ENCODE measurements around the gene MAT2B. TPM values are rescaled to one million over a fixed set of nuclear protein-coding genes. Genes with fewer than 3 reads are reported as not detected.
"Not testable (repeated sequence)": the region's sequence is repeated elsewhere in the genome, so short reads cannot be mapped to it uniquely, and the experiment has no call there.

The MAT2B gene
- total and polyA plus RNA-seq, 2 of the 8 experiments (the other 6 are each of a cell fraction or from before 2014, with no cell fraction given), result 33.9 to 65.2 TPM

GRCh38 chr5:163535290-163535689 is 29.9 kb downstream of the MAT2B start (continued):
- no peak for TF ChIP-seq CTCF (IDR thresholded peaks at IDR 0.05; ENCODE audit: control extremely low read depth in 1 of 3, insufficient read depth in 1 of 3, low read depth in 1 of 3, low read length in 3 of 3)

- not testable (repeated sequence) for DNase-seq (ENCODE audit: low read depth in 1 of 2, low spot score in 2 of 2)
Observed at GRCh38 chr5:163536442-163536841, 31.0 kb downstream of the MAT2B start.

More at GRCh38 chr5:163536442-163536841, 31.0 kb downstream of the MAT2B start:
- CTCF ChIA-PET (ENCODE audit: partially characterized antibody), result interaction anchor here (0.9 to 1.7 kb wide), 3 partner anchors 11 to 44 kb away, joined by 3 to 9 read pairs (median 3); no protein-coding TSS in a partner anchor
- H2BK15ac ChIP-seq (ENCODE audit: low read length); H3K79me2 ChIP-seq (ENCODE audit: control insufficient read depth in 1 of 2, insufficient read depth in 2 of 2, low read length in 2 of 2); H3K14ac ChIP-seq (ENCODE audit: insufficient read length); H2BK12ac ChIP-seq (ENCODE audit: low read depth, low read length); H4K5ac ChIP-seq (ENCODE audit: insufficient read length, low read depth, low read length); H3K27ac ChIP-seq (ENCODE audit: low read depth, low read length); H4K8ac ChIP-seq (ENCODE audit: extremely low read depth, insufficient read depth, low read length); H4K20me1 ChIP-seq (replicated peaks in 1 of 2; ENCODE audit: control insufficient read depth in 1 of 2, insufficient read depth in 2 of 2, low read length in 2 of 2); H2BK20ac ChIP-seq (ENCODE audit: low read length); H3K4ac ChIP-seq (replicated peaks; ENCODE audit: insufficient read length, low read depth, low read length); H3K23me2 ChIP-seq (ENCODE audit: low read depth, low read length); H3K27me3 ChIP-seq (replicated peaks in 1 of 4; ENCODE audit: control insufficient read depth in 3 of 4, extremely low read depth in 1 of 4, insufficient read depth in 3 of 4, low read length in 3 of 4); H2AFZ ChIP-seq (ENCODE audit: low read length); H3K4me3 ChIP-seq (ENCODE audit: extremely low read depth in 1 of 4, insufficient read depth in 2 of 4, low read depth in 3 of 4, low read length in 4 of 4); H2BK5ac ChIP-seq (ENCODE audit: low read depth, low read length); H3K56ac ChIP-seq (replicated peaks; ENCODE audit: insufficient read length, low read depth, low read length); H3K9ac ChIP-seq (replicated peaks in 1 of 4; ENCODE audit: extremely low read depth in 1 of 4, low read depth in 3 of 4, low read length in 3 of 4); H2BK120ac ChIP-seq (replicated peaks; ENCODE audit: low read depth, low read length); H3K36me3 ChIP-seq (ENCODE audit: control insufficient read depth in 2 of 4, insufficient read depth in 4 of 4, low read length in 3 of 4); H4K91ac ChIP-seq (replicated peaks; ENCODE audit: insufficient read length, low read length); H3K23ac ChIP-seq (ENCODE audit: insufficient read length); H3K4me2 ChIP-seq (ENCODE audit: insufficient read depth in 1 of 2, low read depth in 2 of 2, low read length in 2 of 2); FAIRE-seq; H3K9me3 ChIP-seq (ENCODE audit: insufficient read depth in 2 of 2, low read depth in 1 of 2, low read length in 1 of 2); H3K18ac ChIP-seq (ENCODE audit: extremely low read depth, low read length); H2AK5ac ChIP-seq (ENCODE audit: low read depth, low read length); H3K79me1 ChIP-seq (ENCODE audit: low read depth, low read length): not testable (repeated sequence)
- peaks cover 2 to 27% (median 11%) of the 10 kb centered on the region in 4 experiments; a peak in 6 of 7 replicates for H3K4me1 ChIP-seq (replicated peaks in 1 of 4; ENCODE audit: control insufficient read depth in 3 of 4, insufficient read depth in 4 of 4, low read length in 3 of 4)
- 83% methylated on average over 1 of the region's 3 CpGs; no CpG with 5 or more reads in 1 of the 2 experiments for WGBS, 2 experiments (ENCODE audit: extremely low coverage in 1 of 2, insufficient coverage in 1 of 2, insufficient read length in 1 of 2, insufficient replicate concordance in 2 of 2, low coverage in 1 of 2, low lambda C conversion rate in 2 of 2, missing lambda C conversion rate in 1 of 2)
- POLR2A ChIA-PET (ENCODE audit: partially characterized antibody), result interaction anchor here (1.1 to 1.2 kb wide), 3 partner anchors 29 to 33 kb away, joined by 3 to 4 read pairs (median 4); partner anchors contain the start of gene MAT2B
